ENCODE data around the gene PRKAG2. TPM values are rescaled to one million over a fixed set of nuclear protein-coding genes. Genes with fewer than 3 reads are reported as not detected.

The PRKAG2 gene
- total and polyA plus RNA-seq, 2 of the 8 experiments (the other 6 are each of a cell fraction or from before 2014, with no cell fraction given), result 7.5 to 18.1 TPM

GRCh38 chr7:151859111-151859947 lies 17.6 kb downstream of the PRKAG2 start:
- ChIA-PET POLR2A (ENCODE audit: partially characterized antibody) (no interaction called here), CTCF (ENCODE audit: partially characterized antibody) (interaction anchor here (0.7 to 2.7 kb wide), 9 partner anchors 8 to 216 kb away, joined by 3 to 12 read pairs (median 3); no protein-coding TSS in a partner anchor)
- no peak overlapping the region for H4K91ac ChIP-seq (replicated peaks; ENCODE audit: insufficient read length, low read length)
- whole genome bisulfite sequencing, 2 experiments (ENCODE audit: extremely low coverage in 1 of 2, insufficient coverage in 1 of 2, insufficient read length in 1 of 2, insufficient replicate concordance in 2 of 2, low coverage in 1 of 2, low lambda C conversion rate in 2 of 2, missing lambda C conversion rate in 1 of 2), result 91% methylated on average over 26 of the region's 28 CpGs; no CpG with 5 or more reads in 1 of the 2 experiments
- H2BK20ac ChIP-seq (ENCODE audit: low read length), result no peak overlapping the region
- H4K5ac ChIP-seq (ENCODE audit: insufficient read length, low read depth, low read length), result no peak overlapping the region
- H3K36me3 ChIP-seq (ENCODE audit: control insufficient read depth in 2 of 4, insufficient read depth in 4 of 4, low read length in 3 of 4), result no peaks in the 10 kb centered on the region
- no peak overlapping the region for H3K14ac ChIP-seq (ENCODE audit: insufficient read length)
- no peak for FAIRE-seq
- no peak overlapping the region for H3K18ac ChIP-seq (ENCODE audit: extremely low read depth, low read length)
- no peak overlapping the region for H3K23ac ChIP-seq (ENCODE audit: insufficient read length)
- H3K4me3 ChIP-seq (ENCODE audit: extremely low read depth in 1 of 4, insufficient read depth in 2 of 4, low read depth in 3 of 4, low read length in 4 of 4), result no peak overlapping the region
- H2AK5ac ChIP-seq (ENCODE audit: low read depth, low read length), result no peak overlapping the region
- H3K4me2 ChIP-seq (ENCODE audit: insufficient read depth in 1 of 2, low read depth in 2 of 2, low read length in 2 of 2), result no peak overlapping the region
- H3K56ac ChIP-seq (replicated peaks; ENCODE audit: insufficient read length, low read depth, low read length), result no peak overlapping the region
- no peak overlapping the region for H2AFZ ChIP-seq (ENCODE audit: low read length)
- no peak overlapping the region for H2BK15ac ChIP-seq (ENCODE audit: low read length)
- no peak overlapping the region for H3K27ac ChIP-seq (ENCODE audit: low read depth, low read length)
- no peaks in the 10 kb centered on the region for H3K27me3 ChIP-seq (replicated peaks in 1 of 4; ENCODE audit: control insufficient read depth in 3 of 4, extremely low read depth in 1 of 4, insufficient read depth in 3 of 4, low read length in 3 of 4)
- no peaks in the 10 kb centered on the region; a peak in 1 of 7 replicates for H3K4me1 ChIP-seq (replicated peaks in 1 of 4; ENCODE audit: control insufficient read depth in 3 of 4, insufficient read depth in 4 of 4, low read length in 3 of 4)
- peaks cover 7% of the 10 kb centered on the region; the same call in 1 of the 2 replicates for H3K23me2 ChIP-seq (ENCODE audit: low read depth, low read length)
- H3K79me2 ChIP-seq (ENCODE audit: control insufficient read depth in 1 of 2, insufficient read depth in 2 of 2, low read length in 2 of 2), result no peaks in the 10 kb centered on the region
- no peaks in the 10 kb centered on the region for H3K79me1 ChIP-seq (ENCODE audit: low read depth, low read length)
- no peak overlapping the region for H2BK120ac ChIP-seq (replicated peaks; ENCODE audit: low read depth, low read length)
- H3K4ac ChIP-seq (replicated peaks; ENCODE audit: insufficient read length, low read depth, low read length), result no peak overlapping the region
- peaks cover 0 to 3% of the 10 kb centered on the region in 2 experiments for H4K20me1 ChIP-seq (replicated peaks in 1 of 2; ENCODE audit: control insufficient read depth in 1 of 2, insufficient read depth in 2 of 2, low read length in 2 of 2)
- H4K8ac ChIP-seq (ENCODE audit: extremely low read depth, insufficient read depth, low read length), result no peak overlapping the region; the same call in 1 of the 2 replicates
- no peak overlapping the region for H2BK12ac ChIP-seq (ENCODE audit: low read depth, low read length)
- no peak overlapping the region for H2BK5ac ChIP-seq (ENCODE audit: low read depth, low read length)
- no peak for DNase-seq (ENCODE audit: low read depth in 1 of 2, low spot score in 2 of 2)
- no peak overlapping the region for H3K9ac ChIP-seq (replicated peaks in 1 of 4; ENCODE audit: extremely low read depth in 1 of 4, low read depth in 3 of 4, low read length in 3 of 4)
- H3K9me3 ChIP-seq (ENCODE audit: insufficient read depth in 2 of 2, low read depth in 1 of 2, low read length in 1 of 2), result no peaks in the 10 kb centered on the region
- TF ChIP-seq SP4 (IDR thresholded peaks at IDR 0.05; ENCODE audit: low read length), result no peak
- TF ChIP-seq TBP (IDR thresholded peaks at IDR 0.05; ENCODE audit: low read depth, low read length), result no peak
- no peak for TF ChIP-seq KDM4A (IDR thresholded peaks at IDR 0.05; ENCODE audit: low read depth, low read length, severe bottlenecking)
- TF ChIP-seq ATF3 (IDR thresholded peaks at IDR 0.05; ENCODE audit: insufficient read depth, low read depth, low read length), result no peak
- TF ChIP-seq SIRT6 (IDR thresholded peaks at IDR 0.05; ENCODE audit: low read length), result no peak
- TF ChIP-seq TAF1 (IDR thresholded peaks at IDR 0.05; ENCODE audit: low read depth, low read length), result no peak
- no peak for TF ChIP-seq POLR2A (IDR thresholded peaks at IDR 0.05; ENCODE audit: control extremely low read depth in 1 of 2, low read depth in 2 of 2, low read length in 2 of 2)
- TF ChIP-seq TAF7 (optimal IDR thresholded peaks at IDR 0.05; ENCODE audit: borderline replicate concordance, low read depth, low read length), result no peak

All from H1 (cell line).